ENCODE data around the gene WNT11. TPM values are rescaled to one million over a fixed set of nuclear protein-coding genes. Genes with fewer than 3 reads are reported as not detected.

Gene WNT11
- total and polyA plus RNA-seq, 2 of the 13 experiments (the other 11 are each of a cell fraction or from before 2014, with no cell fraction given), result 0.34 to 0.66 TPM

DNA sequence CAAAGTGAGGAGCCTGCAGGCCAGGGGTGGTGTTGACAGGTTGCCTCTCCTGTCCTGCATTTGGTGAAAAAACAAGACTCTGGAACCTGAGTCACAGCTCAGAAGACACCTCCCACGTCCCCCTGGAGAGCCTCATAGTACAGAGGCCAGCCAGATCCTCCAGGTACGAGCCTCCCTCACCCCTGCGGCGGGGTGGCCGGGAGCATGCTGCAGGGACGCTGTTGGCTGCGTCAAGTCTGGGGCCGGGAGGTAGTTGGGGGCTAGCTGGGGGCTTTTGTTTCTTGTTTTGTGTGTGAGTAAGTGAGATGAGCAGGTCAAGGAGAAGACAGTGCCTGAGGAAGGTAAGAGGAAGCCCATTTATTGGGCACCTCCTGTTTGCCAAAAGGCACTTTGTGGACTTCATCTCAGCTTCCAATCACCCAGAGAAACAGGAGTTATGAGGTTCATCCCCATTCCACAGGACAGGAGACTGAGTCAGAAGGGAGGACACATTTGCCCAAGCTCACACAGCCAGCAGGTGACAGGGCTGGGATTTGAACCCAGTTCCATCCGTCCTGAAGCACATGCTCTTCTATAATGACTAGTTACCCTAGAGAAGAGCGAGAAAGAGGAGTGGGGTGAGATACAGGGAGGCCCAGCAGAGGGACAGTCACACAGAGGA lies 18.3 kb upstream of the WNT11 start (continued):
- TF ChIP-seq KLF15 (CRISPR knock-in tag; IDR thresholded peaks at IDR 0.05; ENCODE audit: borderline replicate concordance) (no peak), ZNF670 (CRISPR knock-in tag; IDR thresholded peaks at IDR 0.05; ENCODE audit: borderline replicate concordance) (peak; percentile 63; the same call in 1 of the 2 replicates), ZNF558 (CRISPR knock-in tag; IDR thresholded peaks at IDR 0.05; ENCODE audit: borderline replicate concordance) (no peak), SNAPC2 (CRISPR knock-in tag; IDR thresholded peaks at IDR 0.05) (no peak), SNRNP70 (IDR thresholded peaks at IDR 0.05; ENCODE audit: low read depth, low read length) (no peak), ZNF850 (CRISPR knock-in tag; conservative IDR thresholded peaks at IDR 0.05) (0 out of 2 replicates have a peak, but pooled peaks have one; percentile 31), ZNF629 (CRISPR knock-in tag; conservative IDR thresholded peaks at IDR 0.05) (peak; percentile 91), KLF13 (CRISPR knock-in tag; IDR thresholded peaks at IDR 0.05) (no peak), ATRX (CRISPR knock-in tag; IDR thresholded peaks at IDR 0.05; ENCODE audit: borderline replicate concordance) (no peak)
- TF ChIP-seq, protein P1, sequence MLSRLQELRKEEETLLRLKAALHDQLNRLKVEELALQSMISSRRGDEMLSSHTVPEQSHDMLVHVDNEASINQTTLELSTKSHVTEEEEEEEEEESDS (CRISPR knock-in tag; IDR thresholded peaks at IDR 0.05; ENCODE audit: borderline replicate concordance), result no peak
- TF ChIP-seq, protein P2, sequence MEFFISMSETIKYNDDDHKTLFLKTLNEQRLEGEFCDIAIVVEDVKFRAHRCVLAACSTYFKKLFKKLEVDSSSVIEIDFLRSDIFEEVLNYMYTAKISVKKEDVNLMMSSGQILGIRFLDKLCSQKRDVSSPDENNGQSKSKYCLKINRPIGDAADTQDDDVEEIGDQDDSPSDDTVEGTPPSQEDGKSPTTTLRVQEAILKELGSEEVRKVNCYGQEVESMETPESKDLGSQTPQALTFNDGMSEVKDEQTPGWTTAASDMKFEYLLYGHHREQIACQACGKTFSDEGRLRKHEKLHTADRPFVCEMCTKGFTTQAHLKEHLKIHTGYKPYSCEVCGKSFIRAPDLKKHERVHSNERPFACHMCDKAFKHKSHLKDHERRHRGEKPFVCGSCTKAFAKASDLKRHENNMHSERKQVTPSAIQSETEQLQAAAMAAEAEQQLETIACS (CRISPR knock-in tag; IDR thresholded peaks at IDR 0.05), result no peak

DNA sequence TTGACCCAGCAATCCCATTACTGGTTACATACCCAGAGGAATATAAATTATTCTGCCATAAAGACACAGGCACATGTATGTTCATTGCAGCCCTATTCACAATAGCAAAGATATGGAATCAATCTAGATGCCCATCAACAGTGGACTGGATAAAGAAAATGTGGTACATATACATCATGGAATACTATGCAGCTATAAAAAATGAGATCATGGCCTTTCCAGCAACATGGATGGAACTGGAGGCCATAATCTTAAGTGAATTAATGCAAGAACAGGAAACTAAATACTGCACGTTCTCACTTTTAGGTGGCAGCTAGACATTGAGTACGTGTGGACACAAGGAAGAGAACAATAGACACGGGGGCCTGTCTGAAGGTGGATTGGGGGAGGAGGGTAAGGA lies 15.1 kb upstream of the WNT11 start:
- Histone ChIP-seq H3K79me2 (ENCODE audit: insufficient read depth, low read length) (no peaks in the 10 kb centered on the region), H2AFZ (ENCODE audit: low read length) (no peak overlapping the region), H3K4me2 (ENCODE audit: low read depth, low read length) (no peak overlapping the region), H3K4me1 (ENCODE audit: insufficient read depth, low read length) (peaks cover 27% of the 10 kb centered on the region), H4K20me1 (ENCODE audit: insufficient read depth, low read length) (no peaks in the 10 kb centered on the region), H3K27me3 (ENCODE audit: control insufficient read depth in 1 of 2, insufficient read depth in 2 of 2, low read length in 2 of 2) (peaks cover 2 to 22% of the 10 kb centered on the region in 2 experiments; a peak in 2 of 5 replicates), H3K36me3 (replicated peaks in 1 of 2; ENCODE audit: control insufficient read depth in 1 of 2, insufficient read depth in 2 of 2, low read length in 2 of 2) (no peaks in the 10 kb centered on the region), H3K9ac (ENCODE audit: insufficient read depth, low read depth, low read length) (no peak overlapping the region), H3K27ac (ENCODE audit: extremely low read length, insufficient read depth, low read length) (no peak overlapping the region), H3K9me3 (ENCODE audit: low read length) (no peaks in the 10 kb centered on the region), H3K4me3 (replicated peaks in 1 of 3; ENCODE audit: insufficient read depth in 1 of 3, low read depth in 2 of 3, low read length in 3 of 3) (no peak overlapping the region)
- intact Hi-C loops (cut with micrococcal nuclease; ENCODE audit: unreplicated experiment), result no loop called here
- BruUV-seq (replicated peaks), result no TSS peak
- in situ Hi-C loops (cut with HindIII; ENCODE audit: extremely low pct_ligation_motif_present, low pct_unique_long_range_greater_than_20kb), result no loop called here
- ChIA-PET CTCF (ENCODE audit: low intra/inter-chr PET ratio, low total read pairs) (no interaction called here), POLR2A (no interaction called here)
- DNase-seq (ENCODE audit: low spot score) (no peak), ATAC-seq (no peak), FAIRE-seq (no peak)
- 12% methylated on average over 3 of the region's 3 CpGs for WGBS (ENCODE audit: low lambda C conversion rate)
- TF ChIP-seq NR3C1 (CRISPR knock-in tag; IDR thresholded peaks at IDR 0.05), result no peak
- TF ChIP-seq, protein P3, sequence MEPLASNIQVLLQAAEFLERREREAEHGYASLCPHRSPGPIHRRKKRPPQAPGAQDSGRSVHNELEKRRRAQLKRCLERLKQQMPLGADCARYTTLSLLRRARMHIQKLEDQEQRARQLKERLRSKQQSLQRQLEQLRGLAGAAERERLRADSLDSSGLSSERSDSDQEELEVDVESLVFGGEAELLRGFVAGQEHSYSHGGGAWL (CRISPR knock-in tag; IDR thresholded peaks at IDR 0.05), result no peak
- TF ChIP-seq, protein P4, sequence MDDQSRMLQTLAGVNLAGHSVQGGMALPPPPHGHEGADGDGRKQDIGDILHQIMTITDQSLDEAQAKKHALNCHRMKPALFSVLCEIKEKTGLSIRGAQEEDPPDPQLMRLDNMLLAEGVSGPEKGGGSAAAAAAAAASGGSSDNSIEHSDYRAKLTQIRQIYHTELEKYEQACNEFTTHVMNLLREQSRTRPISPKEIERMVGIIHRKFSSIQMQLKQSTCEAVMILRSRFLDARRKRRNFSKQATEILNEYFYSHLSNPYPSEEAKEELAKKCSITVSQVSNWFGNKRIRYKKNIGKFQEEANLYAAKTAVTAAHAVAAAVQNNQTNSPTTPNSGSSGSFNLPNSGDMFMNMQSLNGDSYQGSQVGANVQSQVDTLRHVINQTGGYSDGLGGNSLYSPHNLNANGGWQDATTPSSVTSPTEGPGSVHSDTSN (CRISPR knock-in tag; IDR thresholded peaks at IDR 0.05; ENCODE audit: borderline replicate concordance), result no peak
- TF ChIP-seq ZFP90 (CRISPR knock-in tag; IDR thresholded peaks at IDR 0.05; ENCODE audit: borderline replicate concordance), result no peak
- TF ChIP-seq MLLT10 (CRISPR knock-in tag; IDR thresholded peaks at IDR 0.05), result no peak
- TF ChIP-seq ASH2L (IDR thresholded peaks at IDR 0.05; ENCODE audit: insufficient read length, low read depth, low read length), result no peak
- no peak for TF ChIP-seq STAT5B (CRISPR knock-in tag; IDR thresholded peaks at IDR 0.05)
- TF ChIP-seq, protein P5, sequence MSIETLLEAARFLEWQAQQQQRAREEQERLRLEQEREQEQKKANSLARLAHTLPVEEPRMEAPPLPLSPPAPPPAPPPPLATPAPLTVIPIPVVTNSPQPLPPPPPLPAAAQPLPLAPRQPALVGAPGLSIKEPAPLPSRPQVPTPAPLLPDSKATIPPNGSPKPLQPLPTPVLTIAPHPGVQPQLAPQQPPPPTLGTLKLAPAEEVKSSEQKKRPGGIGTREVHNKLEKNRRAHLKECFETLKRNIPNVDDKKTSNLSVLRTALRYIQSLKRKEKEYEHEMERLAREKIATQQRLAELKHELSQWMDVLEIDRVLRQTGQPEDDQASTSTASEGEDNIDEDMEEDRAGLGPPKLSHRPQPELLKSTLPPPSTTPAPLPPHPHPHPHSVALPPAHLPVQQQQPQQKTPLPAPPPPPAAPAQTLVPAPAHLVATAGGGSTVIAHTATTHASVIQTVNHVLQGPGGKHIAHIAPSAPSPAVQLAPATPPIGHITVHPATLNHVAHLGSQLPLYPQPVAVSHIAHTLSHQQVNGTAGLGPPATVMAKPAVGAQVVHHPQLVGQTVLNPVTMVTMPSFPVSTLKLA (IDR thresholded peaks at IDR 0.05), result no peak
- TF ChIP-seq ZNF317 (CRISPR knock-in tag; IDR thresholded peaks at IDR 0.05), result no peak
